GM23248 (cell line): Measurements from ENCODE around the gene OR2J3.

ENCODE experiments used
- EZH2 ChIP-seq: fragments of 200-600 bp; sonication (generic); IDR thresholded peaks from 2 replicates; pipeline ENCODE4 v1.6.1; 2018; ENCODE audit warnings: antibody characterized with exemption, mild to moderate bottlenecking; ENCODE audit not compliant: insufficient read depth, poor library complexity, severe bottlenecking
- EZH2phosphoT487 ChIP-seq: fragments of 200-600 bp; sonication (generic); IDR thresholded peaks from 2 replicates; pipeline ENCODE4 v1.6.1; 2018; ENCODE audit warnings: antibody characterized with exemption, moderate library complexity, mild to moderate bottlenecking, low read depth; ENCODE audit not compliant: insufficient read depth

DNA sequence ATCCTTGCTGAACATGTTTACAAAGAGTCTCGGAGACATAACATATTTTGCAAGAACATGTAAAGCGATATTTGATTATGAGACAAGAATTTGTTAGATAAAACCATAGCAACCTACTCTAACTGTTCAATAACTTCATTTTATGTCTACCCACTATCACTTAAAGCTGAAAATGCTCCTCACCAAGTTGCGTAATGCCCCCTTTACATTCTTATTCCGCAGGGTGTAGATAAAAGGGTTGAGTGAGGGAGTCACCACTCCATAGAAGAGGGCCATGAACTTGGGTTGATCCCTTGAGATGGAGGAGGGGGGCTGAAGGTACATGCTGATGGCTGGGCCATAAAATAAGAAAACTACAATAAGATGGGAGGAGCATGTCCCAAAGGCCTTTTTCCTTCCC, 29.9 kb downstream of the OR2J3 start:
- no peak for TF ChIP-seq EZH2
- no peak for TF ChIP-seq EZH2phosphoT487
